HS-5 (cell line): Measurements from ENCODE around the gene NSD2.
"Not testable (repeated sequence)": the region's sequence is repeated elsewhere in the genome, so short reads cannot be mapped to it uniquely, and the experiment has no call there.

Experiments
- DNase-seq: peaks from one replicate; pipeline ENCODE4 v3.0.0-alpha.2; 2012; ENCODE audit warnings: low read depth

Gene NSD2

GRCh38 chr4:1899149-1900086, 28.2 kb downstream of the NSD2 start:
- DNase-seq: peak; percentile 52

- DNase-seq: no peak
Measured at GRCh38 chr4:1900087-1900433, 28.9 kb downstream of the NSD2 start.

DNA sequence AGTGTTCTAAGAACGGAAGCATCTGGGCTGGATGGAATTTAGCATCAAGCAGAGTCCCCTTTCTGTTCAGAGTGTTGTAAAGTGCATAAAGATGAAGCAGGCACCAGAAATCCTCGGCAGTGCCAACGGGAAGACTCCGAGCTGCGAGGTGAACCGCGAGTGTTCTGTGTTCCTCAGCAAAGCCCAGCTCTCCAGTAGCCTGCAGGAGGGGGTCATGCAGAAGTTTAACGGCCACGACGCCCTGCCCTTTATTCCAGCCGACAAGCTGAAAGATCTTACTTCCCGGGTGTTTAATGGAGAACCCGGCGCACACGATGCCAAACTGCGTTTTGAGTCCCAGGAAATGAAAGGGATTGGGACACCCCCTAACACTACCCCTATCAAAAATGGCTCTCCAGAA, 29.4 kb downstream of the NSD2 start:
- no peak for DNase-seq

DNA sequence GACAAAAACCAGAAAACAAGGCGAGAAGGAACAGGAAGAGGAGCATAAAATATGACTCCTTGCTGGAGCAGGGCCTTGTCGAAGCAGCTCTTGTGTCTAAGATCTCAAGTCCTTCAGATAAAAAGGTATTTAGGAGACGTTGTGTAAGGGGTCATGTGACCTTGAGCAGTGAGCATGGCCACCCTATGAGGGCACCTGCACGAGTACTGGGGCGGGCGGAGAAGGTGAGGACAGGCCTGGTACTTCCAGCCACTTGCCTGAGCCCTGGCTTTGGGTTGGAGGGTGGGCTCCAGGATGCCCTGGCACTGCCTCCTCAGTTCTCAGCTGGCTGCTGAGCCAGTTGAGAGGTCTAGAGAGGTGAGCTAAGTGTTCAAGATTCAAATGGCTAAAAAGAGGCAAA, 29.9 kb downstream of the NSD2 start:
- DNase-seq: no peak

DNA sequence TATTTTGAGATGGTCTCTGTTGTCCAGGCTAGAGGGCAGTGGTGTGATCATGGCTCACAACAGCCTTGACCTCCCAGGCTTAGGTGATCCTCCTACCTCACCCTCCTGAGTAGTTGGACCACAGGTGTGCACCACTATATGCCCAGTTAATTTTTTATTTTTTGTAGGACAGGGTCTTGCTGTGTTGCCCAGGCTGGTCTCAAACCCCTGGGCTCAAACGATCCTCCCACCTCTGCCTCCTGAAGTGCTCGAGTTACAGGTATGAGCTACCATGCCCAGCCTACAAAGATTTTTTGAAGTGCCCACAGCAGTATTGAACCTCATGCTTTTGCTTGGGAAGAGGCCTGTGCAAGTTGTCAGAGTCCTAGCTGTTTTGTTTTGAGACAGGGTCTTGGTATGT, 31.1 kb downstream of the NSD2 start:
- no peak for DNase-seq

- no peak for DNase-seq
Measured at GRCh38 chr4:1903035-1903434, 31.8 kb downstream of the NSD2 start.

DNA sequence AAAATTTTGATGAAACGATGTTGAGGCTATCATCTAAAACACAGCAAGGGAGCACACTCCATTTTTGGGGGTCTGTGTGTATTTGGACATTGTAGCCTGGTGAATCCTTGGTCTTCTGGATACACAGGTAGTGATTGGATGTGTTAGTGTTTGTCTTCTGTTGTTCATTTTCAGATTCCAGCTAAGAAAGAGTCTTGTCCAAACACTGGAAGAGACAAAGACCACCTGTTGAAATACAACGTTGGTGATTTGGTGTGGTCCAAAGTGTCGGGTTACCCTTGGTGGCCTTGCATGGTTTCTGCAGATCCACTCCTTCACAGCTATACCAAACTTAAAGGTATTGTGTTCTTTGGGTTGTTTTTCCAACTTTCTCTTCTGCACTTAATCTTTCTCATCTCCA, 32.8 kb downstream of the NSD2 start:
- DNase-seq: no peak

DNA sequence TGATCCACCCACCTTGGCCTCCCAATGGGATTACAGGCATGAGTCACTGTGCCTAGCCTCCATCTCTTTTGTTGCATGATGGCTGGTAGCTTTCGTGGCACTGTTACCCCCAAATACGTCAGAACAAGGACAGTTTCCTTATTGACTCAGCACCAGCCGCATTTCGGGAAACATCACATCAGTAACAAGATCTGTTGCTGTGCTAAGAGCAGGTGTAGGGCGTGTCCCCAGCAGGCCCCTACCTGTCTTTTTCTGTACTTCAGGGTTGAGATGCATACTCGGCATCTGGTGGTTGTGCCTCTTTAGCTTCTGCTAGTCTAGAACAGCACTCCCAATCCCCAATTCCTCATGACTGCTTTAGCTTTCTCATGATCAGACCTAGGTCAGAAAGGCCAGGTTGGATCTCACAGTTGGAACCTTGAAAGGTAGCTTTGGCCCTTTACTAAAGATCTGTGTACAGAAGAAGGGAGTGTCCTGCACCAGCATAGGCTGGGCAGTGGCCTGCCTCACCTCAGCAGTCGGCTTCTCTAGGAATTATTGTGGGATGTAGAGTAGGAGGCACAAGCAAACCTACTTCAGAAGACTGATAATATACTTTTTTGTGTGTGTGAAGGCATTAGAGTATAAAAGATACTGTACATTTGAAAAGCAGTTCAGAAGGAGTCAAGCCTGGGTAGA, 36.8 kb downstream of the NSD2 start:
- DNase-seq: no peak

GRCh38 chr4:1909696-1910095, 38.5 kb downstream of the NSD2 start:
- not testable (repeated sequence) for DNase-seq

GRCh38 chr4:1910643-1911042, 39.5 kb downstream of the NSD2 start:
- DNase-seq: peak; percentile 13

GRCh38 chr4:1911316-1911715, 40.1 kb downstream of the NSD2 start:
- not testable (repeated sequence) for DNase-seq

- DNase-seq: no peak
Measured at GRCh38 chr4:1922821-1923220, 51.6 kb downstream of the NSD2 start.

- no peak for DNase-seq
Measured at GRCh38 chr4:1927675-1928074, 56.5 kb downstream of the NSD2 start.

DNA sequence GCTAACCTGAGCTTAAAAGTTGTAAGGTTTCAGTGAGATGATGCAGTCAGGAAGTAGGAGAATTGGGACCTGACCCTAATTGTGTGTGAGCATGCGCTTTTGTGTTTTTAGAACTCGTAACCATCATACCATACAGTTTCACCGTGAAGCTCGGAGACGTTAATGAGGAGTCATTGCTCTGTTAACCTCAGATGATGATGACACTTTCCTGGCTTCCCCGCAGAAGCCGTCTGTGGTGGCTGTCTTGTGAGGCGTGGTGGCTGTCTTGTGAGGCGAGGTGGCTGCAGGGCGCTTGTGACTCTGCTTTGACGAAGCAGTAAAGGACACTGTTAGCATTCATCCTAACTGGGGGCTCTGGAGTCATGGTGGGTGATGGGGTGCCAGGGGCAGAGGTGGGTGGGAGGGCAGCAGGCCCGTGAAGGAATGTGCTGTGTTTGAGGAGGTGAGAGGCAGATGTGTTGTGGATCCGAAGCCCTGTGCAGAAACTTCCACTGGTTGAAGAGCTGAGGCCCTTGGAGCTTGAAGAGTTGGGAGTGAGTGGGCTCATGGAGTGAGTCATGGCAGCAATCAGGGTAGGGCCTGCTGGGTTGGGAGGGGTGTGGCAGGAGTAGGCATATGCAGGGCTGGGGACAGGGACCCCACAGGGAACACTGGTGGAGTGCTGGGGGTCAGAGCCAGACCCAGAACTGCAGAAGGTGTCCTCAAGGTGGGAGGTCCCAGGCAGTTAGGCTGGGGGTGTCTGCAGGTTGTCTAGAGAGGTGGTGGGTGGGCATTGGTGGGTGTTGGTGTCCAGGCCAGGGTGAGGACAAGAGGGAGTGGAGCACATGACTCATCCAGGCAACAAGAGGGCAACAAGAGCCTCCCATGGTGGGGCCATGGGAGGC, 57.4 kb downstream of the NSD2 start:
- DNase-seq: no peak

DNA sequence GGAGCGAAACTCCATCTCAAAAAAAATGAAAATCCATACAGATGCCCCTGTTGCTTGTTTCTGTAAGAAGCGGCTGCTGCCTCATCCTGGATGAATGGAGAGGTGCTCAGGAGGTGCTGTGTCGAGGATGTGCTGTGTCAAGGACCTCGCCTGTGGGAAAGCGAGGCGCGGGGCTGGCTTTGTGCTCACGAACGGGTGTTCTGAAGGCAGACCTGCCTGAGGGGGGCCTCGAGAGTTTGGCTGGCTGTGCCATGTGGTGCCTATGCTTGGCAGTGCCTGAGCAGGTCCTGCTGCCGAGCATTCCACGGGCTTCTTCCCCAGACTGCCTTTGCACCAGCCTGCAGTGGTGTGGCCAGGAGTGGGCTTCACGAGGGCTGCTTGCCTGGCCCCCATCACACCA, 61.5 kb downstream of the NSD2 start:
- DNase-seq: no peak

DNA sequence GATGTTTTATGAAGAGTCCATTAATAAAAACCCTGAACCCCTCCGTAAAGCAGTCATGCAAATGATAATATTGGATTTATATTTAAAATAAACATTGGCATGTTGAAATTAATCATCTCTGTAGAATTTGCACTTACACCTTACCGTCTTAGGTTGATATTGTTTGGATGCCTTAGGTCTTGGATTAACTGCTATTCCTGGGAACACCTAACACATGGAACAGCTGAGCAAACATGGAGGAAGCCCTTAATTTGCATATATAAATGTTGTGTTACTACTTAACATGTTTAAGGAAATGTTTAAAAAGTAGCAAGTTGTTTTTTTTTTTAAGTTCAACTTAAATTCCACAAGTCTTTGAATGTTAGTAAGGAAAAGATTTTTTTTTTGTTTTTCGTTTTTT, 62.5 kb downstream of the NSD2 start:
- no peak for DNase-seq

DNA sequence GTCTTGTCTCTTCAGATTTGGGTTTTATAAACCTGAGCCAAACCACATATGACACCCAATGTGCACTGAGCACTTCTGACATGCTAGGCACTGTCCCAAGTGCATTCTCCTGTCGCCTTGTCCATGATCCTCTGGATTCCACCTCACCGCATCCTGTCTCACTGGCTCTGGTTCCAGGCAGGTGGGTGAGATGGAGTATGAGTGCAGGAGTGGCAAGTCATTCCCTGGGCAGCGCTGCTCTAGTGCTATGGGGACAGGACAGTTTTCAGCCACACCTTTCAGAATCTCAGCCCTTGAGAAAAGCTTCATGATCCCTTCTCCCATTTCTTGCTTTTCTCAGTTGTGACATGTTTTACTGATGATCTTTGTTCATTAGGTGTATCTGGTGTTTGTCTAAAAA, 66.4 kb downstream of the NSD2 start:
- DNase-seq: no peak

DNA sequence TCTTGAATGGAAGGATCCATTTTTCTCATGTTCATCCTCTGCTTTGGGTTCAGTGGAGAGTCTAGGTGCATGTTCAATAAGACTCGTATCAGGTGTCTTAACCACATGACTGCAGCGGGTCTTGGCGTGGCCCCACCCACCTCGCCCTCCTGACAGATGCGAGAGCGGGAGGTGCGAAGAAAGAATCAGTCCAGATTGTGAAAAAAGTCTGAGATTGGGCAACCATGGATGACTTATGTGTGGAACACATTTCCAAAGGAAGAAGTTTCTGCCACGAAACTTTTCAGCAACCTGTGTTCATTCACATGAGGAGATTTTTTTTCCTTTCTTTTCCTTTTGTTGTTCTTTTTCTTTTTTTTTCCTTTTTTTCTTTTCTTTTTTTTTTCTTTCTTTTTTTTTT, 66.8 kb downstream of the NSD2 start:
- no peak for DNase-seq

GRCh38 chr4:1939664-1940509, 68.7 kb downstream of the NSD2 start:
- peak; percentile 60 for DNase-seq

DNA sequence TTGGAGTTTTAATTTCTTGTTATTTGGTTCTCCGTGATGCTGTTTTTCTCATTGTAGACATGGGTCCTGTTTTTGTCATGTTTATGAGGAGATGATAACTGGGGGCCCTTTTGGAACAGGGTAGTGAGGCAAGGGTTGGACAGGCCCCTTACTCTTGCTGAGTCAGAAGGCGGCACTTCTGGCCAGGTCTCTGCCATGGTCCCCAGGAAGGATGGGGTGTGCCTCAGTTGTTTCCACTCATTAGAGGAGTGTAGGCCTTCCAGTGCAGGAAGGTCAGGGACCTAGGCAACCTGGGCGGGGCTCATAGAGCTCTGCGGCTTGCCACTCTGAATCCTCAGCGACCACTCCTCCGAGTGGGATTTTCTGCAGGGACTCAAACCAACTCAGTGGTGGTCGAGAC, 69.4 kb downstream of the NSD2 start:
- DNase-seq: no peak

- DNase-seq: no peak
Measured at GRCh38 chr4:1943928-1944327, 72.7 kb downstream of the NSD2 start.
